Hematopoietic multipotent progenitor cell treated with erythropoietin and hydrocortisone succinate and interleukin-3 and kit ligand, for 17 days (in vitro differentiated cells): ENCODE data around the gene RELL2.

Experiments
- DNase-seq: peaks from one replicate; pipeline ENCODE4 v3.0.0-alpha.2; 2015; ENCODE audit warnings: low spot score

RELL2 gene

GRCh38 chr5:141618804-141619554 lies 17.8 kb upstream of the RELL2 start, which contains the start of gene DIAPH1:
DIAPH1 (minus strand) TSS chr5:141619000; CDS start chr5:141618914, 86 bp downstream.
- peak; percentile 96 for DNase-seq

- no peak for DNase-seq
Measured at GRCh38 chr5:141623186-141623585, 13.6 kb upstream of the RELL2 start.

- no peak for DNase-seq
Measured at GRCh38 chr5:141623611-141624010, 13.2 kb upstream of the RELL2 start.

DNA sequence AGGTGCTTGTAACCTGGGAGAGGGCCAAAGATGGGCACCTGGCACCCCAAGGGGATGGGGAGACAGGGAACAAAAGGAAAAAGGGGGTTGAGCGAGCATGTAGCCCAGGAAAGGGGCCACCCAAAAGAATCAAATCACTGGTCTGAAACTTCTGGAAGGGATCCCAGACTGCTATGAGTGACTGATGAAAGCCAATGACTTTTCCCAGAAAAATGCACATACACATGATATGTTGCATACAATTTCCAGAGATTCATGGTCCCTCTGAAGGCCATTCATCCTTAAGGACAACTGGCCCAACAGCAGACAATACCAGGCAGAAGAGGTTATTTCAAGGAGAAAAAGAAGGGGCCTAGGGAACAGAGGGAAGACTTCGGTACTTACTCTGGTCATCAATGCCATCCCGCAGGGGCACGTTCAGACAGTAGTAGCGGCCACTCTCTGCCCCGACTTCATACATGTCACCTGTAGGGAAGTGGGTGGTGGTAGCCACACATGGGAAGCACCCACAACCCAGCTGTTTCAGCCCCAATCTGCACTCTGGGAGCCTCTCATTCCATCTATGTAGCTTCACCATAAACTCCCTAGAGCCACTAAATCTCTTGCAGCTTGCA lies 8.5 kb upstream of the RELL2 start:
- DNase-seq, result no peak

DNA sequence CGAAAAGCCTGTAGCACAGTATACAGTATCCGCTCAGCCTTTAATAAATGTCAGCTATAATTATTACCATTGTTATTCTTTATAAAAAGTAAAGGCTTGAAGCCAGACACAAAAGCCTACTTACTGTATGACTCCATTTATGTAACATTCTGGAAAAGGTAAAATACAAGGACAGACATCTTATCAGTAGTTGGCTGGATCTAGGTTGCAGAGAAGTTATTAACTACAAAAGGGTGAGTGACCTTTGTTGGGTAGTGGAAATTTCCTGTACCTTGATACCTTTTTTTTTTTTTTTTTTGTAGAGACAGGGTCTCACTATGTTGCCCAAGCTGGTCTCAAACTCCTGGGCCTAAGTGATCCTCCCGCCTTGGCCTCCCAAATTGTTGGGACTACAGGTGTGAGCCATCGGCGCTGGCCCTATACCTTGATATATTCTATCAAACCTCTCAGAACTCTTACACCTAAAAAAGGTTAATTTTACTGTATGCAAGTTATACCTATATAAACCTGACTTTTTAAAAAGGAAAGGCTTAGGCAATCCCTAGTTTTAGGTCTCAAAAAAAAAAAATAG lies 6.1 kb upstream of the RELL2 start:
- DNase-seq, result no peak

- peak; percentile 48 for DNase-seq
Measured at GRCh38 chr5:141632650-141633049, 4.1 kb upstream of the RELL2 start.

- peak; percentile 26 for DNase-seq
Measured at GRCh38 chr5:141633871-141634561, 2.8 kb upstream of the RELL2 start.

DNA sequence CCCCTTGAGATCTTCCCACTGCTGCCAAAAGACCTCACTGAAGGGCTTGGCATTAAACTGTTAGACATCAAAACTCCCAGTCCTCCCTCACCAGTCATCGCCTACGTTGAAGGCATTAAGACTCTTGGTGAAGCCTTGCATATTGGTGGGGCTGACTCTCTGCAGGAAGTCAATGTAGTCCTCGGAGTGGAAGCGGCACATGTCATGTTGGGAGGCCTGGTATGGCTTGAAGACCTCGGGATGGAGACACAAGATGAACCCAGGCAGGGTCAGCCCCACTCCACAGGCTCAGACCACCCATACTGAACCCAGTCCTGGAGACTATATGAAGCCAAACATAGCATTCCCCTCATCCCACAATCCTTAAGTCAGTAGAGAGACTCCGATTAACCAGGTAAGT lies 2.1 kb upstream of the RELL2 start:
- no peak for DNase-seq

DNA sequence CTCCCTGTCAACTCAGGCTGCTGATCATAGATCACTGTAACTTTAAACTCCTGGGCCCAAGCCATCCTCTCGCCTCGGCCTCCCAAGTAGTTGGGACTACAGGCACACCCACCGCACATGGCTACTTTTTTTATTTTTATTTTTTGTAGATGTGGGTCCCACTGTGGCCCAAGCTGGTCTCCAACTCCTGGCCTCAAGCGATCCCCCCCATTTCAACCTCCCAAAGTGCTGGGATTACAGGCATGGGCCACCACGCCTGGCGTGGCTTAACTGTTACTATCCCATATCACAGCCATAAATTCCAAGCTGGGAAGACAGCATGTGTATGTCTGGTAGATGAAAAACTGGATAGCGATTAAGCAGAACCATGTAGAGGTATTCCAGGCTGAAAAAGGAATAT lies 1.2 kb upstream of the RELL2 start:
- no peak for DNase-seq

DNA sequence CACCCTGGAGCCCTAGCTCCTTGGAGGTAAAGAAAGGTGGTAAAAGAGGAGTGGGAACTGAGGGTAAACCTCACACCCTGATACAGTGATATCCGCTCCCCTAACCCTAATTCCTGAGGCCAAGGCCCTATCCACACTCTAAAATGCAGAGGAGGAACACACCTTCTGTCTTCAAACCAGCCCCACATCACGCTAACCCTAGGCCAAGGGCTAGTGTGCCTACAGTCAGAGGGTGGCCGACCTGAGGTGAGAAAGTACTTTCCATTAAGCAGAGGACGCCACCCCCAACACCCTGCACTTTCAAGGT lies 738 bp upstream of the RELL2 start:
- no peak for DNase-seq

- peak; percentile 53 for DNase-seq
Measured at GRCh38 chr5:141637123-141637766, 448 bp downstream of the RELL2 start.

DNA sequence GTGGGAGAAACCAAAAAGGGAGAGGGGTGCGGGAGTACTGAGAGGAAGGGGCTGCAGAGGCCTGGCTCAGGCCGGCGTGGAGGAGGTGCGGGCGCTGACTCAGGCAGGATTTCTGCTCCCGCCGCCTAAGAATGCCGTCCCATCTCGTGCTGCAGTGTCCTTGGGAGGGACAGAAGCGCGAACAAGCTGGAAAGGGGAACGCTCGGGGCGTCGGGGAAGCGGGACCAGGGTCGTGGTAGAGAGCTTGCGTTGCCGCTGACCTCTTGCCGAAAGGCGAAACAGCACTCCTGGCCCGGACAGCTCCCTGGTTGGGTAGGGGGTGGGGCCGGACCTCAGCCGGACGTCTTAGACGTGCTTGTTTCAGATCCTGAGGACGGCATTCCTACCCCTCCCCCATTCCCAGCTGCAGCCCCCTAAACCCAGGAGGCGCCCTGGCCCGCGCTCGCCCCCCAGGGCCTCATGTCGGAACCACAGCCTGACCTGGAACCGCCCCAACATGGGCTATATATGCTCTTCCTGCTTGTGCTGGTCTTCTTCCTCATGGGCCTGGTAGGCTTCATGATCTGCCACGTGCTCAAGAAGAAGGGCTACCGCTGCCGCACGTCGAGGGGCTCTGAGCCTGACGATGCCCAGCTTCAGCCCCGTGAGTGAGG lies 1.1 kb downstream of the RELL2 start:
- peak; percentile 33 for DNase-seq

- DNase-seq, result no peak
Measured at GRCh38 chr5:141638771-141639170, 2.0 kb downstream of the RELL2 start.

DNA sequence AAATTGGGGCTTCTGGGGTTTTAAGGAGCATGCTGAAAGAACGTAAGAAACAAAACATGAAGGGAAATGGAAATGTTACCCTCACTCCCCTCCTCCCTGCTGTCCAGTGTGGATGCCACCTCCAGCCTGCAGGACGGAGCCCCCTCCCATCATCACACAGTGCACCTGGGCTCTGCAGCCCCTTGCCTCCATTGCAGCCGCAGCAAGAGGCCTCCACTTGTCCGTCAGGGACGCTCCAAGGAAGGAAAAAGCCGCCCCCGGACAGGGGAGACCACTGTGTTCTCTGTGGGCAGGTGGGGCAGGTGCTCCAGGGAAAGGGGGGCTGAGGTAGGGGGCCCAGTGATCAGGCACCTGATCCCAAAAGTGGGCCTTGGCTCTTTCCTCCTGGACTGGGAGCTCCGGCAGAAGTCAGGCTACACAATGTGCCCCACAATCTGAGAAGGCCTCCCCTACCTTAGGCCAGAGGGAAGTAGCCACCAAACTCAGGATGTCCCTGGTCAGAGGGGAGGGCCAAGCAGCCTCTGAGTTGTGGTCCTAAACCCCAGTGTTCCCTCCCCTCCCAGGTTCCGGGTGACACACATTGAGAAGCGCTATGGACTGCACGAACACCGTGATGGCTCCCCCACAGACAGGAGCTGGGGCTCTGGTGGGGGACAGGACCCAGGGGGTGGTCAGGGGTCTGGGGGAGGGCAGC lies 2.7 kb downstream of the RELL2 start:
- DNase-seq, result no peak

- no peak for DNase-seq
Measured at GRCh38 chr5:141640051-141640415, 3.2 kb downstream of the RELL2 start.

DNA sequence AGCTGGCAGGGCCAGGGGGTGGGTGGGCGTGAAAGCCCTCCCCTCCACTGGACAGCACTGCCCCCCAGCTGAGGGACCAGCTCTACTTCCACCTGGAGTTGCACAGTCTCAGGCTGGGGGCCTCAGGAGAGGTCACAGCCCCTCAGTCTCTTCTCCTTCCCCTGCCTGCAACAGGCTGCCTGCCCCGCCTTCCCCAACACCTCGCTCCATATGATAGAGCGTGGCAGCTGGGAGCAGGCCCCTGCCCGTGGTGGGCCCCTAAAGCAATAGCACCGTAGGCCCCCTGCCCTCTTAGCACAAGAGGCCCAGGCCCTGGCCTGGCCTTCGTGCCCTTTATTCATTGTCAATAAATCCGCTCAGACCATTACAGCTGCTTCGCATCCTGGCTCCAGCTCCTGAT lies 3.9 kb downstream of the RELL2 start:
- DNase-seq, result no peak

- peak; percentile 14 for DNase-seq
Measured at GRCh38 chr5:141641634-141642267, 5.0 kb downstream of the RELL2 start.

- no peak for DNase-seq
Measured at GRCh38 chr5:141646026-141646425, 9.2 kb downstream of the RELL2 start.

DNA sequence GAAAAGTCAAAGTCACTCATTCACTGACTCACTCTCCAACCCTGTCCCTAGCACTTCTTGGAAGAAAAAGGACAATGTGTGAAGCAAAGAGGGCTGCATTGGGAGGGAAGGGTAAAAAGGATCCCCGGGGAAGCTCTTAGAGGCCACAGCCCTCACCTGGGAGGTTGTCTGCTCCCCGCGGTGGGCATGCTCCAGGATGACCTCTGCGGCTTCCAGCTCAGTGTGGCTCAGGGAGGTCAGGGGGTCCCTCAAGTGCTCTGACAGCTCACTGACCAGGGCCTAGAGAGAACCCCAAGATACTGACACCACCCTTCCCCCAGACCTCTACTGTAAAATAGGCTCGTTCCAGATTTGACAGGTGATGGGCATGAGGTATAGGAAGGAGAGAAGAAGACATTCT lies 10.4 kb downstream of the RELL2 start:
- DNase-seq, result no peak

DNA sequence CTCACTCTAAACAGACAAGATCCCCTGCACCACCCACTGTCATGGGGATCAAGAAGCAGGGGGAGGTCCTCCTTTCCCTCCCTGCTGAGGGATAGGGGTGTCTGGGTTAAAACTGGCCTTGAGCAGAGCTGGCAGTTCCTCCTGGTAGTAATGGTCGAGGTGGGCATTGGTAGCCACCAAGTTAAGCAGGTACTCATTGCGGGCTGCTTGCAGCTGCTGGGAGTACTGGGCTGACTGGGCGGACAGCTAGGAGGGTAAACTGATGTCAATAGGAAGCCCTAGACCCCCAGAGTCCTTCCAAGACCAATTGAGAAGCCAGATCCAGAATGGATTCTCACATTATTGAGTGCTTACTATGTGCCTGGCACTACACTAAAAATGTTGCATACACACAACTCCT lies 11.1 kb downstream of the RELL2 start:
- no peak for DNase-seq
